HT1080 (cell line): ENCODE data around the gene KLF16. TPM values are rescaled to one million over a fixed set of nuclear protein-coding genes. Genes with fewer than 3 reads are reported as not detected.

Experiments used
- DNase-seq: peaks from one replicate; pipeline ENCODE4 v3.0.0-alpha.2; 2015; ENCODE audit warnings: low read depth
- total RNA-seq: library from RNA; depleted of rRNA; stranded (reverse); fragments of >200 nt; shearing (Covaris generic); gene quantifications from 2 replicates; pipeline ENCODE4 v1.2.3, GENCODE V29; 2014

Gene KLF16
- total RNA-seq, 1 experiment from 2014 or later, result 20.2 TPM

DNA sequence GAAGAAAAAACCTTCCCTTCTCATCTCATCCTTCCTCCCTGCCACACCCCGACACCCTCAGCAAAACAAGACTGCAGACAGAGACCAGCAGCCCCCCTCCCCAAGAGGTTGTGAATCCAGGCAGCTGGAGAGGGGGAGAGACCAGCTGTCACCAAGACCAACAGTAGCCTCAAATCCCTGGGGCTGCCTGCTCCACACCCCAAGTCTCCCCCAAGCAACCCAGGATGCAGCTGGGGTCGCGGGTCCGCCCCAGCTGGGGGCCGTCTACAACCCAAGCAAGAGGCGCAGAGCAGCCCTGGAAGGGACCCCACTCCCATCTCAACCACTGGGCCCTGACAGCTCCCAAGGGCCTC, 7.1 kb downstream of the KLF16 start:
- DNase-seq, result no peak

DNA sequence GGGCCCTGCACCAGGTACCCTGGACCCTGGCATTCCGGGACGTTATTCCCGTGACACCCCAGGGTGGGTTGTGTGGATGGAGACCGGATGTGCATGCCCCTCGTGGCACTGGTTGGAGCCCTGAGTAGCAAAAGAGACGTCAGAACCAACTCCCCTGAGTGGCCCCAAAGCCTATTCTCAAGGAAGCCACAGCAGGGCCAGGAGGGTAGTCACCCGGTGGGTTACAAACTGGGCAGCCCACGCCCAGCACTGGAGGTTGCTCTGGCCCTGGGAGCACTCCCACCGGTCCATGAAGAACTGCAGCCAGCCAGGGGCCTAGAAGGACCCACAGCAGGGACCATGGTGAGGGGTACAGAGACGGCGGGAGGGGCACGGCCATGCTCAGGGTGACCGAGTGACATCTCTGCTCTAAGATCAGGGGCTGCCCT, 7.5 kb downstream of the KLF16 start:
- DNase-seq, result no peak

DNA sequence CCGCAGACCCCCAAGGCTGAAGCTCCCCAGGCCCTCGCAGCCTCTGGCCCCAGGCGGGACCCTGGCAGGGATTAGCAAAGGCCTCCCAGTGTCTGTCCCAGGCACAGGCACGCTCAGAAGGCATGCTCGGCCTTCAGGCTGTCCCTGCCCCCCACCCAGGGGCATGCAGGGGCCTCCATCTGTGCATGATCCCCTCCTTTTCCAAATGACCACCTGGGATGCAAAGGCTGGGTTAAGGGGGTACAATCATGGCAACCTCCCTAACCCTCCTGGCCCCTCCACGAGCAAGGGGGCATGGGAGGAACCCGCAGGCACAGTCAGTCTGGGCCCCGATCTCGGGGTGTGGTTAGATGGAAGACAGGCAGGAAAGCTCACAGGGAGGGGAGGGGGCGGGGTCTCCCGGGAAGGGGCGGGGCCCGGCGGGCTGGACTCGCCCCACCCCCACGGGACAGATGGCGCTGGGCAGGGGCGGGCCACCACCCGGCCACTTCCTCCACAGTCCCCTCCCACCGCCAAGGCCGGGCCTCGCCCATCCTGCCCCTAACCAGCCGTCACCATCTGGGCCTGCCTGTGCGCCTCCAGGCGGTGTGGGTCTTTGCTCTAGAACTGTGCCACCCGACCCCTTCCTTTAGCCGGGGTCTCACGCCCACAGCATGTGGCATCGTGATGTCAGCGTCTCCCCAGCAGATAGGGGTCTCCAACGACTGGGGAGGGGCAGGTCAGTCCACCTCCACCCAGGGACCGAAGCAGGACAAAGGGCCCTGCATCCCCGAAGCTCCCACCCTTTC, 8.1 kb downstream of the KLF16 start:
- DNase-seq, result peak; percentile 81

DNA sequence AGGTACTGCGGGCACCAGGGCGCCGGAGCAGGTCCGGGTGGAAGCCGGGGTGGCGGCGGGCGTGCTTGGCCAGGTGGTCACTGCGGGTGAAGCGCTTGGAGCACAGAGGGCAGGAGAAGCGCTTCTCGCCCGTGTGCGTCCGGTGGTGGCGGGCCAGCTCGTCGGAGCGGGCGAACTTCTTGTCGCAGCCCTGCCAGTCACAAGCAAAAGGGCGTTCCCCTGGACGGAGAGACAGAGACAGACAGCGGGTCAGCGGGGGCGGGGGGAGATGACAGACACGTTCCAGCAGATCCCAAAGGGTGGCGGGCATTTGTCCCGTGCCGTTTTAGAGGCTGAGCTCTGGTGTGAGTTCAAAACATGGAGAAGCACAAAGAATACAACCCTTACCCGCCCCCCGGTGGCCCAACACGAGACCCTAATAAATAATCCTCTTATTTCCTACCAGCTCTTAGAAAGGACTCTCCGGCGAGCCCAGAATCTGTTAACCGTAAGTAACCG, 8.8 kb downstream of the KLF16 start:
- DNase-seq, result no peak

DNA sequence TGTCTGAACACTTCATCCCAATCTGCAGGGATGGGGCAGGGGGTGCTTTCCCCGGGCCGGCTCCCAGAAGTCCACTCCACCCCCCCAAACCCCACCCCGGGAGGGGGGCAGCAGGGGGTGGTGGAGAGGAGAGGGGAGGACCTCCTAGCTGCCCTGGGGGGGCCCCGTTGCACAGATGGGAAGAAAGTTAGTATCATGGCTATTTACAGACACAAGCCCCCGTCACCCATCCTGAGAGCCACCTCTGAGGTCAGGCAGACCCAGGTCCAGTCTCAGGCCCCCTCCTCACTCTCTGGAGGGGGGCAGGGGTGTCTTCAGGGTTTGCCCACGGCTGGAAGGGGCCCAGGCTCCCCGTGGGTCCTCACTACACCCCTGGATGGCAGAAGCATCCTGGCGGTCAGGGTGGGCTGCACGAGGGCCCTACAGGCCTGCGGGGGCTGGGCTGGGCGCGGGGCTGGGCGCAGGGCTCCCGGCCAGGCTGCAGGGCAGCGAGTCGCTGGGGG, 9.3 kb downstream of the KLF16 start:
- no peak for DNase-seq

DNA sequence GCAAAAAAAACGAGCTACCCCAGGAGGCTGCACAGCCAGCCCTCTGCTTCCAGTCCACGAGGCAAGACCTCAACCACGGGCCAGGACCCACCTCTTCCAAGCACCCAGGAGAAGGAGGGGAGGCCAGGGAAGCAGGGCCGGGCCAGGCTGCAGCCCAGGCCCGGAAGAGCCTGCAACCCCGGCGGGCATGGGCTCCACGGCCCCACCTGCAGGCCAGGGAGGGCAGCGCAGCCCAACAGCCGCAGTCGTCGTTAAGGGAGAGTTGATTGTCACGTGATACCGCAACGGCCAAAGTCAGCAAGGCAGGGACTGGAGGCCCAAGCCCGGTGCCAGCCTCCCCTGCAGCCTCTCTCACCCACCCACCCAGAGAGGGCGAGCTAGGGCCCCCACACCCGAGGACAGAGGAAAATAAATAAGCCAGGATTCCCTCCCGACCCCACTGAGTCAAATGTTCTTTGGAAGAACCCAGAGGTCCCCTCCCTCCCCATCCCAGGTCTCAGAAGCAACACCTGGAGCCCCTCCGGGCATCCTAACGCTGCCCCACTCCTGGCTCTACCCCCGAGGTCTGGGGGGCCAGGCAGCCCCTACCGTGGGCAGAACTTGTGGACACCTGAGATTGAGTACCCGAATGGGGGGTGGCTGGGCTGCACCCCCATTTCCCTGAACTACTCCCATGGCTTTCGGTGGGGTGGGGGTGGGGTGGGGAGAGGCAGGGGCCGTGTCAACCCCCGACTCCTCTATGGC, 9.9 kb downstream of the KLF16 start:
- DNase-seq, result peak; percentile 82

DNA sequence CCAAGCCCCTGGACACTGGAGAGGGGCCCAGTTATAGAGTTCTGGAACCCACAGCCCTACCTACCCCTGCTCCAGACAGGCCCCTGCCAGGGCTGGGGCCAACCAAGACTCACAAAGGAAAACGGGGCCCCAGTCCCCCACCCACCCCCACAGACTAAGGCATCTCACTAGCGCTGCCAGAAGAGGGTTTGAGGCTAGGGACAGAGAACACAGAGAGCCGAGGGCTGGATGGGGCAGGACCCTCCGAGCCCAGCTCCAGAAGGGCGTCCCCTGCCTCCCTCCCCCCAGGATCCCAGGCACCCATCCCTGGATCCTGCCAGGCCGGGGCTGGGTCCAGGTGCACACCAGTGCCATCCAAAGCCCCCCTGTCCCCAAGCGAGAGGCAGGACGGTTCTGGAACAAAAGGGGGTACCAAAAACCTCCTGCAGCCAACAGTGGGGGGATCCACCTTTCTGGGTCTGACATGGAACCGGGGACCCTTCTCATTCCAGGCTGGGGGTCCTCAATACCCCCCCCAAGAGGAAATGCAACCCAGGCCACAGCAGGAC, 10.7 kb downstream of the KLF16 start:
- no peak for DNase-seq

DNA sequence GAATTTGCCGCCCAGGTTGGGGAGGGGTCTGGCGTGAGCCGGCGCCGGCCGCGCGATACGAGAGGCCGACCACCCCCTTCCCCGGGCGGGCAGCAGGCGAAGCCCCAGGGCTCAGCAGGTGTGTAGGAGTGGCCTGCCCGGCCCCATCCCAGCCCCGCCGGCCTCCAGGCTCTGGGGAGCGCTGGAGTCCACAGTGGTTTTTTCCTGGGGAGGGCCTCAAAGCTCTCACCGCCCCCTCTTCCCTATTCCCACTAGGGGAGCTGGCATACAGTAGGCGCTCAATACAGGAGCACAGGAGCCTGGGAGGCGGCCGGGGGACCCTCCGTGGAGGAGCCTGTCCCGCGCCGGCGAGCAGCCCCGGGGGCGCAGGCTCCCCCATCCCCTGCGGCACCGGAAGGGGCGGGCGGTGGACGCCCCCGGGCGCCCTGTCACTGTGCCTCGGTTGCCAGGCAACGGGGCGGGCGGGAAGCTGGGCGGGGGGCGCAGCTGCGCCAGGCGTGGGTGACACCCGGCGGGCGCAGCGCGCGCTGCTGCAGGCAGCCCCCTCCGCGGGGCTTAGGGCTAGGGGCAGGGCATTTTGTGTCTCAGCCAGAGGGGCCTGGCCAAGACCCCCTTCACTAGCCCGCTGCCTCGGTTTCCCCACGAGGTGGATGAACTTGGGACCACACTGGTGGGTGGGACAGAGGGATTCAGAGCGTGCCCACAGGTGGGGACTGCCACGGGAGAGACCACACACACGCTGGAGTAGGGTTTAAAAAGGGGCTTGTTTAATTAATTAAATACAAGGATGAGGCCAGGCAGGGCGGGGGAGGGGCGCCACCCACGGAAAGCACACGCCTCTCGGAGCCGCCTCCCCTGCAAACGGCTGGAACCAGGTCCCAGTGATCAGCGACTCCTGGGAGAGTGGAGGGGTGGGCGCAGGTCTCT, 11.5 kb downstream of the KLF16 start:
- no peak for DNase-seq

DNA sequence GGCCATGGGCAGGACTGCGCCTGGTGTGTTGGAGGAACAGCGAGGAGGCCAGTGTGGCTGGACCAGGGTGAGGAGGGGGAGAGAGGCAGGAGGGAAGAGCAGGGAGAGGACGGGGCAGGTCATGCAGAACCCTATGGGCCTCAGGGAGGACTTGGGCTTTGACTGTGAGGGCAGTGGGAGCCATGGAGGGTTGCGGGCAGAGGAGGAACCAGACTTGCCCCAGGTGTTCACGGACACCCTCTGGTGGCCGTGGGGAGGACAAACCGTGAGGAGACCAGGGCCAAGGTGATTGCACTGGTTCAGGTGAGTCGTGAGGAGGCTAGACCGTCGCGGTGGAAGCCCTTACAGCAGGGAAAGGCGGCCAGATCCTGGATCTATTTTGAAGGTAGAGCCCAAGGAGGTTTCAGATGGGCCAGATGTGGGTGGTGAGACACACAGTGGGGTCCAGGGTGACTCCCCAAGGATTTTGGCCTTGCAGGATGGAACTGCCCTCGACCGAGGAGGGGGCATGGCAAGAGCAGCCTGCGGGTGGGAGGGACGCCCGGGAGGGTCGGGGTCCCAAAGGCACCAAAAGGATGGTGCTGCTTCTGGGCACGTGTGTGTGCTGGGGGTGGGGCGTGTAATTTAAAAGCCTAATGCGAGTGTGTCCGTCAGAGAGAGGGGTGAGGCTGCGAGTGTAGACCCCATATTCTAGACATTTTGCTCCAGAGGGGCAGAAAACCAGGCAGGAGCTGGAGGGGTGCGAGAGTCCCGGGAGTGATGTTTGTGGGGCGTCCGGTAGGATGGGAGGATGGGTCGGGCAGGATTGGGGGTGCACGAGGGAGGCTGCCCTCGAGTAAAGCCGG, 12.3 kb downstream of the KLF16 start:
- no peak for DNase-seq

DNA sequence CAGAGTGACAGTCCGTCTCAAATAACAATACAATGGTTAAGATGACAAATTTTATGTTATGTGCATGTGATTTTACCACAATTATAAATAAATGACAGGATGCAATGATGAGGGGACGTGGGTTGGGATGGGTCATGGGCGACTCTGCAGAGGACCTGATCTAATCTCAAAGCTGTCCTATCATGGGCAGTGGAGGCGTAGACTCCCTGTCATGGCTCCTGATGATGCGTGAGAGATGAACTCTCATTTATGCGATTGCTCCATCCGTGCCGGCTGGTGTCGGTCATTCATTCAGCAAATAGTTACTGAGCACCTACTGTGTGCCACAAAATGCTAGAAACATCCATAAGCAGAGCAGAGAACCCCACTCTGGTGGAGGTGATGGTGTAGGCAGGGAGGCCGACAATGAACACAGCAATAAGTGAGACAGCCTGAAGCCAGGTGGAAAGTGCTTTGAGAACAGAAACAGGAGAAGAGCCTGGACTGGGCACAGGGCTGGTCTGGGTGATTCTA, 13.4 kb downstream of the KLF16 start:
- DNase-seq, result no peak

DNA sequence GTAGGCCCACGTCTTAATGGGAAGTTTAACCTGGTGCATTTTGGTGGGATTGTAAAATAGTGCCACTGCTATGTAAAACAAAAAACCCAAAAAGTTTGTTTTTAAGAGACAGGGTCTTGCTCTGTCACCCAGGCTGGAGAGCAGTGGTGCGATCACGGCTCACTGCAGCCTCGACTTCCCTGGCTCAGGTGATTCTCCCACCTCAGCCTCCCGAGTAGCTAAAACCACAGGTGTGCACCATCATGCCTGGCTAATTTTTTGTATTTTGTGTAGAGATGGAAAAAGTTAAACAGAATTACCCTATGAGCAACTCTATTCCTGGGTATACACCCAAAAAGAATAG, 14.3 kb downstream of the KLF16 start:
- no peak for DNase-seq

DNA sequence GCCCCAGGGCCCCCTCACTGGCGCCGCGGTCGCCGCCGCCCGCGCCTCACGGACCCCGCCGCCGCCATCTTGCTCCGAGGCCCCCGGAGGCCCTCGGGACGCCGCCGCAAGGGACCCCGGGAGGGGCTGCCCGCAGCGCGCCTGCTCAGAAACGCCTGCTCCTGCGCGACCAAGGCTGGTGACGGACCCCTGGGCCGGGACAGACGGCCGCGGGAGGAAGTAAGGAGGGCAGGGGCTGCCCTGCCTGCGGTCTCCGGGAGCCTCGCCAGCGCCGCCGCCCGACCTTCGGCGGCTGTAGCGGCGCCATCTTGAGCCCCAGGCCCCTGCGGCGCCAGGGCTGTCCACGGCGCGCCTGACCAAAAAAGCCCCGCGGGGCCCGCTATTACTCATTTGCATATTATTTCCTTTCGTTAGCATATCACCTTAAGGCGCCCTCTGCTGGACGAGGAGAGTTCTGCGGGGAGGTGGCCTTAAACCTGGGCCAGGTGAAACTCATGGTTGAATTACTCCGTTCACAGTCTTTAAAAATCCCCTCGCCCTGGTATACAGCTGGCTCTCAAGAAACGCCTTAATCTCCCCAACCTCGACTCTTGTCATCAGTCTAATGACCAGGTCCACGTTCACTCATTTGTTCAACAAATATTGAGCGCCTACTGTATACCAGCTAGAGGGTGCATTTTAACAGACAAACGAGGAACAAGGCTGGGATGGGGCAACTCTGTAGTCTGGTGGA, 14.8 kb downstream of the KLF16 start, which contains the start of gene REXO1:
REXO1 (minus strand) TSS at position 85 of the 733 bp plus-strand sequence. CDS start 125 bp downstream, outside the sequence.
- peak; percentile 94 for DNase-seq

DNA sequence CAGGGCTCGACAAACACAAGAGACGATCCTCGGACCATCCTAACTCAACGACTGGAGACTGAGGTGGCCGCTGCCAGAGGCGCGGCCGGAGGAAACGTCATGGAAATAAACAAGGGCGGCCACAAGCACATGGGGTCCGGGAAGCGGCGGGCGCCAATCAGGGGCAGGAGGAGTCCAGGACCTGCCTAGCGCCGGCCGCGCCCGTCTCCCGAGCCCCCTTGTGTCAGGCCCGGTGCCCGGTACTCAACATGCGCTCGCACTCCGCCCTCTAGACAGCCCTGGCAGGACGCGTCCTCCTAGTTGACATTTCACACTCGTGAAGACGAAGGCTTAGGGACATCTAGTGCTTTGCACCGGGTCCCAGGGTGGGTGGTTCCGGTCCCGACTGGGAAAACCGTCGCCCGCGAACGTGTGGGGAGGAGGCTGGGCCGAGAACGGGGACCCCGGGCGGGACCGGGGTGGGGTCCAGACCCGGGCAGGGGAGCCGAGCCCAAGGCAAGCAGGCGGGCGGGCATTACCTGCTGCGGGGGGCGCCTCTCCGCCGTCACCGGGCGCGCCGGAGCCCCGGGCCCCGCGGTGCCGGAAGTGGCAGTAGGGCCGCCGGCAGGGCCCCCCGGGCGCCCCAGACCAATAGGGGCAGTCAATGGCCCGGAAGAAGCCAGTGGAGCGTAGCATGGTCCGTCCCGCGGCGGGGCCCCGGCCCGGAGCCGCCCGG, 15.5 kb downstream of the KLF16 start:
- peak; percentile 47 for DNase-seq

DNA sequence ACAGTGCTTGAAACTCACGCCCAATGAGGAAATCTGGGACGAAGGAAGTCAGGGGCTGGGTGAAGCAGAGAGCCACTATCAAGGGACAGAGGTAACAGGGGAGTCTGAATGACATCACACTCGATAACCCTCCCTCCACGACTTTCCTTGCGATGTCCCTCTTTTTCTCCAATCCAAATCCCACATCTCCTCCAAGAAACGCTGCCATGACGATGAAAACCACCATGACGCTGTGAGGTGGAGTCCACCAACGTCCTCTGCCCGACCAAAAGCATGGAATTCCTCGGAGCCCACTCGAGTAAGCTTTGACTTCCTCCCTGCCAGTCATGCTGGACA, 16.1 kb downstream of the KLF16 start:
- DNase-seq, result no peak

DNA sequence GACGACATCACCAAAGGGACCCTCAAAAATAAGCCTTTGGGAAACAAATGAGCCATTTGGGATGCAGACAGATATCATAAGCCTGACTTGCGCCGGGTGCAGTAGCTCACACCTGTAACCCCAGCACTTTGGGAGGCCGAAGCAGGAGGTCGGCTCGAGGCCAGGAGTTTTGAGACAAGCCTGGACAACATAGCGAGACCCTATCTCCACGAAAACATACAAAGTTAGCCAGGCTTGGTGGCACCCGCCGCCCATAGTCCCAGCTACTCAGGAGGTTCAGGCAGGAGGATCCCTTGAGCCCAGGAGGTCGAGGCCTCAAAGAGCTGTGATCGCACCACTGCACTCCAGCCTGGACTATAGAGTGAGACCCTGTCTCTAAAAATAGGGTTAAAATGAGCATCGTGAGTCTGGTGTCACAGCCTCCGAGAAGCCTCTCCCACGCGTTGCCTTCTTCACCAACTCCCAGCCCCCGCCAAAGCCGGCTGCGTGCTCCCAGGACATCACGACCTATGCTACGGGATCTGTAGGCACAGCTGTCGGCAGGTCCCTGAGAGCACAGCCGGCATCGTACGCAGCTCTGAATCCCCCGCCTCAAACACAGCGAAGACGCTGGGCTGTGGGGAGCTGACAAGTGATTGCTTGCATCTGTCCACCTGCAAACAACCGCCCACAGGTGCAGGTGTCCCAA, 16.7 kb downstream of the KLF16 start:
- DNase-seq, result no peak

DNA sequence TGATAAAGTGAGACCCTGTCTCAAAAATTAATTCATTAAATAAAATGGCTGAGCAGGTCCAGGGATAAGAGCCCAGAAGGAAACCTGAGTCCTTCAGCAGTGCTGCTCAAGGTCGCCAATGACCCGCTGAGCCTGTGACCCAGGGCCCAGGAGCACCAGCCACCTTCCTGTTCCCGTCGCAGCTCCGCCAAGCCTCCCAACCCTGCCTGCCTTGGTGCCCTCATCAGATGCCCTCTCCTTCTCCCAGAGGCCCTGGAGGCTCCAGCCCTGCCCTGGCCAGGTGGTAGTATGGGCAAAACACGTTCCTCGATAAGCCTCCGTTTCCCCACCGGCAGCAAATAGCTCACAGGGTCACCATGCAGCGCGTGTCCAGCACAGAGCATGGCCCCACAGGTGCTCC, 17.7 kb downstream of the KLF16 start:
- DNase-seq, result no peak

DNA sequence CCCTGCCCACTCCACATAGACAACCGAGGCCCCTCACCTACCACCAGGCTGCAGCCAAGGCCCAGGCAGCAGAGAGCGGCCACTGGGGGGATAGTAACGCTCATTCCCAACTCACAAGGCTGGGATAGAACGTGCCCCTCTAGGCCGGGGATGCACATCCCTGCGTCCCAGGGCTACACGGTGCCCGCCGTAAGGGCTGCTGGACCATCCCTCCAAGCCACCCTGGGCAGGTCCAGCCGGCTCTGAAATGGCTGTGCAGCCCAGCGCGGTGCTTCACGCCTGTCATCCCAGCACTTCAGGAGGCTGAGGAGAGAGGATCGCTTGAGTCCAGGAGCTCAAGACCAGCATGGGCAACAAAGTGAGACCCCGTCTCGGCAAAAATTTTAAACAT, 18.3 kb downstream of the KLF16 start:
- DNase-seq, result no peak

DNA sequence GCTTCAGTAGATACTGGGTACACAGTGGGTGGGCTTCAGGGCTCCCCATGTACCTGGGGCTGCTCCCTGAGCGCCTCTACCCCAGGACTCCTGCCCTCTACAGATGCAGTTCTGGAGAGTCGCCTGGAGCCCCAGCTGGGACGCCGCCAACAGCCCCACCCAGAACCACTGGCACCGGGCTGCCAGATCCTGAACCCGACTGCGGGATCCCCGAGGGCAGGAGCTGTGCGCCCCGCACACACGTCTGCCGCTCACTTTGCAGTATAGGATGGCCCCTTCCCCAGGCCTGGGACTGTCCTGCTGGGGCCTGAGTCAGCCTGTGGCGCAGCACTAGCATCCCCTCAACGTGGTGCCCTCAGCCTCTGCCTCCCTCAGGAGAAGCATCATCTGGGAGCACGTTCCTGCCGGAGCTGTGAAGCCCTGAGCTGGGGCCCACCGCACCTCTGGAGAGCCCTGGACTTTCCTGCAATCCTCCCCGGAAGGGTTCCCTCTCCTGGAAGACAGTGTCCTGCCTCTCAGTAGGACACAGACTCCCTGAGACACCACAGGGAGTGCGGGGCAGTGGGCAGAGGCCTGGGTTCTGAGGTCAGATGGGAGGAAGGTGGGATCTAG, 18.8 kb downstream of the KLF16 start:
- DNase-seq, result no peak
